GM21360 (cell line): ENCODE data around the gene MAGEB6B.
"Not testable (repeated sequence)": the region's sequence is repeated elsewhere in the genome, so short reads cannot be mapped to it uniquely, and the experiment has no call there.

ENCODE experiments used
- ATAC-seq: cut with Tn5 transposase; IDR thresholded peaks from one replicate; pipeline ENCODE4 v1.9.1; 2021; ENCODE audit warnings: mild to moderate bottlenecking, moderate library complexity; ENCODE audit not compliant: unreplicated experiment

The MAGEB6B gene

GRCh38 chrX:26160301-26160700 is at the start of gene MAGEB6B:
Gene MAGEB6B (plus strand): TSS chrX:26160601. CDS start chrX:26160601, 0 bp downstream.
- ATAC-seq: no peak

GRCh38 chrX:26138274-26138673 is 22.1 kb upstream of the MAGEB6B start, which contains the start of gene MAGEB18:
Gene MAGEB18 (plus strand): TSS chrX:26138343. CDS start chrX:26138986, 643 bp downstream.
- no peak for ATAC-seq

- ATAC-seq: no peak
These were observed 14.4 kb upstream of the MAGEB6B start for GRCh38 chrX:26146024-26146423.

GRCh38 chrX:26192204-26192603 is 31.8 kb downstream of the MAGEB6B start, which contains the start of gene MAGEB6:
Gene MAGEB6 (plus strand): TSS chrX:26192440. CDS start chrX:26193847, 1,407 bp downstream.
- no peak for ATAC-seq

GRCh38 chrX:26203561-26203960 is 43.2 kb downstream of the MAGEB6B start:
- no peak for ATAC-seq

GRCh38 chrX:26204717-26205116 is 44.3 kb downstream of the MAGEB6B start:
- not testable (repeated sequence) for ATAC-seq

- ATAC-seq: no peak
These were observed 47.6 kb downstream of the MAGEB6B start for GRCh38 chrX:26208012-26208411.
